ENCODE results near the gene PRKAG2. TPM values are rescaled to one million over a fixed set of nuclear protein-coding genes. Genes with fewer than 3 reads are reported as not detected.
A peak's percentile ranks its signal among the peaks of the same experiment; 100 is the strongest.

The PRKAG2 gene
- total RNA-seq, 3 donors from 2014 or later = 42.4 to 48.5 (median 46.6) TPM

- DNase-seq = no peak
- no peak for ATAC-seq
- Histone ChIP-seq H3K9me3 (no peaks in the 10 kb centered on the region), H3K4me3 (no peak overlapping the region), H3K4me1 (ENCODE audit: low read depth) (no peaks in the 10 kb centered on the region), H3K36me3 (ENCODE audit: low read depth) (no peaks in the 10 kb centered on the region)
- intact Hi-C loops (cut with DNase I, micrococcal nuclease) = no loop called here
- TF ChIP-seq CTCF (IDR thresholded peaks at IDR 0.05) = no peak
Observed at GRCh38 chr7:151761957-151762356, 115.0 kb downstream of the PRKAG2 start.

GRCh38 chr7:151761231-151761630, 115.7 kb downstream of the PRKAG2 start:
- TF ChIP-seq CTCF (IDR thresholded peaks at IDR 0.05) = no peak
- no peaks in the 10 kb centered on the region for H3K36me3 ChIP-seq (ENCODE audit: low read depth)
- DNase-seq (no peak), ATAC-seq (peak; percentile 74)
- H3K9me3 ChIP-seq = no peaks in the 10 kb centered on the region
- peaks cover 4% of the 10 kb centered on the region for H3K4me1 ChIP-seq (ENCODE audit: low read depth)
- H3K4me3 ChIP-seq = no peak overlapping the region
- intact Hi-C loops (cut with DNase I, micrococcal nuclease) = no loop called here

- Histone ChIP-seq H3K4me3 (no peak overlapping the region), H3K36me3 (ENCODE audit: low read depth) (no peaks in the 10 kb centered on the region), H3K9me3 (no peaks in the 10 kb centered on the region), H3K4me1 (ENCODE audit: low read depth) (peaks cover 18% of the 10 kb centered on the region)
- TF ChIP-seq CTCF (IDR thresholded peaks at IDR 0.05) = peak; percentile 48
- DNase-seq = peak in 1 of 3 donors; percentile 66
- intact Hi-C loops (cut with DNase I, micrococcal nuclease) = loop anchor here (10.0 kb wide), 2 partner anchors 305 to 395 kb away; no protein-coding TSS in a partner anchor
- peak; percentile 59 for ATAC-seq
Observed at GRCh38 chr7:151759591-151760042, 117.3 kb downstream of the PRKAG2 start.

GRCh38 chr7:151758622-151759540, 118.0 kb downstream of the PRKAG2 start:
- H3K36me3 ChIP-seq (ENCODE audit: low read depth) = no peaks in the 10 kb centered on the region
- no peak for ATAC-seq
- H3K9me3 ChIP-seq = no peaks in the 10 kb centered on the region
- no peak for DNase-seq
- intact Hi-C loops (cut with DNase I, micrococcal nuclease) = loop anchor here (10.0 kb wide), 2 partner anchors 304 to 394 kb away; no protein-coding TSS in a partner anchor
- no peak for TF ChIP-seq CTCF (IDR thresholded peaks at IDR 0.05)
- peaks cover 19% of the 10 kb centered on the region for H3K4me1 ChIP-seq (ENCODE audit: low read depth)
- H3K4me3 ChIP-seq = no peak overlapping the region

GRCh38 chr7:151757274-151757673, 119.6 kb downstream of the PRKAG2 start:
- no peak for DNase-seq
- intact Hi-C loops (cut with DNase I, micrococcal nuclease) = loop anchor here (10.0 kb wide), 2 partner anchors 302 to 392 kb away; no protein-coding TSS in a partner anchor
- TF ChIP-seq CTCF (IDR thresholded peaks at IDR 0.05) = no peak
- Histone ChIP-seq H3K4me3 (no peak overlapping the region), H3K4me1 (ENCODE audit: low read depth) (peaks cover 19% of the 10 kb centered on the region), H3K36me3 (ENCODE audit: low read depth) (no peaks in the 10 kb centered on the region), H3K9me3 (no peaks in the 10 kb centered on the region)
- ATAC-seq = no peak

Data from mucosa of descending colon (tissue), 3 donors.